AG04449 (cell line): ENCODE measurements around the gene LRRC45.

Source experiments
- CTCF ChIA-PET: fragments of 350-600 bp; formaldehyde crosslinking; extraction: SDS; loops from one replicate; lab custom pipeline; 2021; ENCODE audit warnings: antibody characterized with exemption; lab: Yijun Ruan, JAX
- POLR2A ChIA-PET: fragments of 400-600, 350-600 bp; formaldehyde crosslinking; extraction: SDS; loops from one replicate; lab custom pipeline; 2020; ENCODE audit warnings: antibody characterized with exemption, inconsistent platforms; lab: Yijun Ruan, JAX
- DNase-seq: peaks from one replicate; pipeline ENCODE4 v3.0.0-alpha.2; 2010; ENCODE audit warnings: low read depth, low spot score
- H3K4me3 ChIP-seq: 2 replicates; pipeline ENCODE4 v1.5.1; 2011; ENCODE audit warnings: low read depth, mild to moderate bottlenecking, control low read depth, low read length
- TF ChIP-seq, protein P1 (sequence below): IDR thresholded peaks from one replicate; pipeline ENCODE4 v1.5.1; 2011; ENCODE audit warnings: mild to moderate bottlenecking, moderate library complexity, low read length, control low read depth, inconsistent platforms; ENCODE audit not compliant: insufficient read depth; ENCODE audit errors: missing control alignments

The LRRC45 gene

GRCh38 chr17:82058230-82058854, 35.2 kb downstream of the LRRC45 start:
- DNase-seq, result no peak
- TF ChIP-seq, protein P1, sequence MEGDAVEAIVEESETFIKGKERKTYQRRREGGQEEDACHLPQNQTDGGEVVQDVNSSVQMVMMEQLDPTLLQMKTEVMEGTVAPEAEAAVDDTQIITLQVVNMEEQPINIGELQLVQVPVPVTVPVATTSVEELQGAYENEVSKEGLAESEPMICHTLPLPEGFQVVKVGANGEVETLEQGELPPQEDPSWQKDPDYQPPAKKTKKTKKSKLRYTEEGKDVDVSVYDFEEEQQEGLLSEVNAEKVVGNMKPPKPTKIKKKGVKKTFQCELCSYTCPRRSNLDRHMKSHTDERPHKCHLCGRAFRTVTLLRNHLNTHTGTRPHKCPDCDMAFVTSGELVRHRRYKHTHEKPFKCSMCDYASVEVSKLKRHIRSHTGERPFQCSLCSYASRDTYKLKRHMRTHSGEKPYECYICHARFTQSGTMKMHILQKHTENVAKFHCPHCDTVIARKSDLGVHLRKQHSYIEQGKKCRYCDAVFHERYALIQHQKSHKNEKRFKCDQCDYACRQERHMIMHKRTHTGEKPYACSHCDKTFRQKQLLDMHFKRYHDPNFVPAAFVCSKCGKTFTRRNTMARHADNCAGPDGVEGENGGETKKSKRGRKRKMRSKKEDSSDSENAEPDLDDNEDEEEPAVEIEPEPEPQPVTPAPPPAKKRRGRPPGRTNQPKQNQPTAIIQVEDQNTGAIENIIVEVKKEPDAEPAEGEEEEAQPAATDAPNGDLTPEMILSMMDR, result no peak
- CTCF ChIA-PET, result no interaction called here
- POLR2A ChIA-PET, result interaction anchor here (1.3 to 1.5 kb wide), 2 partner anchors 21 to 40 kb away, joined by 4 to 7 read pairs; partner anchors contain the start of genes DCXR and FASN
- H3K4me3 ChIP-seq, result no peak overlapping the region

DNA sequence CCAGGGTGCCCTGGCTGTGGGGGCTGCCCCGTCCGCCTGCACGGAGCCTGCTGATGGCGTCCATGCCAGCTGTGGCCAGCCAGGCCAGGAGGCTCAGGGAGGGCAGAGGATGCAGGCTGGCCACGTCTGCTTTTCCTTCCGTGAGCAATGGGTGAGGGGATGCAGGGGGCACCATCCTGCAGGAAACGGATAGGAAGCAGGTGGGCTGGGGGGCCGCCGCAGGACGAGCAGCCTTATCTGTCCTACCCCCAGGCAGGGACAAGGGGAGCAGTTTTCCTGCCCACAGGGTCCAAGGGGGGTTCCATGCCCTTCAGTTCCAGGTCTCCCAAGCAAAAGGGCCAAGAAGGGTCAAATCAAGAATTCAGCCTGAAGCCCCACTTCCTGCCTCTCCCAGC, 35.7 kb downstream of the LRRC45 start:
- H3K4me3 ChIP-seq, result no peak overlapping the region
- ChIA-PET CTCF (no interaction called here), POLR2A (interaction anchor here (1.3 to 1.5 kb wide), 3 partner anchors 9 to 39 kb away, joined by 4 to 7 read pairs (median 4); partner anchors contain the start of genes DCXR and FASN)
- TF ChIP-seq, protein P1, result no peak
- DNase-seq, result no peak

GRCh38 chr17:82059272-82060000, 36.3 kb downstream of the LRRC45 start:
- CTCF ChIA-PET, result interaction anchor here (1.7 kb wide), 1 partner anchor 39 kb away, joined by 6 read pairs; no protein-coding TSS in a partner anchor
- DNase-seq, result no peak
- no peak overlapping the region for H3K4me3 ChIP-seq
- POLR2A ChIA-PET, result interaction anchor here (0.5 to 1.5 kb wide), 5 partner anchors 10 to 39 kb away, joined by 3 to 7 read pairs (median 4); partner anchors contain the start of genes DCXR and FASN
- TF ChIP-seq, protein P1, result no peak

- ChIA-PET POLR2A (interaction anchor here (0.5 to 1.5 kb wide), 4 partner anchors 10 to 22 kb away, joined by 3 to 7 read pairs (median 4); partner anchors contain the start of gene DCXR), CTCF (interaction anchor here (1.7 kb wide), 1 partner anchor 40 kb away, joined by 6 read pairs; no protein-coding TSS in a partner anchor)
- TF ChIP-seq, protein P1, result no peak
- no peak overlapping the region for H3K4me3 ChIP-seq
- DNase-seq, result no peak
Measured at GRCh38 chr17:82060001-82060380, 36.9 kb downstream of the LRRC45 start.

GRCh38 chr17:82060614-82061013, 37.5 kb downstream of the LRRC45 start:
- H3K4me3 ChIP-seq, result no peak overlapping the region
- ChIA-PET CTCF (interaction anchor here (1.7 kb wide), 1 partner anchor 41 kb away, joined by 6 read pairs; no protein-coding TSS in a partner anchor), POLR2A (interaction anchor here (1.0 kb wide), 1 partner anchor 13 kb away, joined by 3 read pairs; no protein-coding TSS in a partner anchor)
- TF ChIP-seq, protein P1, result no peak
- no peak for DNase-seq
